GM18907 (cell line): ENCODE results near the gene BACH1.
"Not testable (repeated sequence)": the region's sequence is repeated elsewhere in the genome, so short reads cannot be mapped to it uniquely, and the experiment has no call there.

ENCODE experiments used
- ATAC-seq: cut with Tn5 transposase; IDR thresholded peaks from one replicate; pipeline ENCODE4 v1.9.1; 2021; ENCODE audit warnings: mild to moderate bottlenecking, moderate library complexity; ENCODE audit not compliant: unreplicated experiment

Gene BACH1

DNA sequence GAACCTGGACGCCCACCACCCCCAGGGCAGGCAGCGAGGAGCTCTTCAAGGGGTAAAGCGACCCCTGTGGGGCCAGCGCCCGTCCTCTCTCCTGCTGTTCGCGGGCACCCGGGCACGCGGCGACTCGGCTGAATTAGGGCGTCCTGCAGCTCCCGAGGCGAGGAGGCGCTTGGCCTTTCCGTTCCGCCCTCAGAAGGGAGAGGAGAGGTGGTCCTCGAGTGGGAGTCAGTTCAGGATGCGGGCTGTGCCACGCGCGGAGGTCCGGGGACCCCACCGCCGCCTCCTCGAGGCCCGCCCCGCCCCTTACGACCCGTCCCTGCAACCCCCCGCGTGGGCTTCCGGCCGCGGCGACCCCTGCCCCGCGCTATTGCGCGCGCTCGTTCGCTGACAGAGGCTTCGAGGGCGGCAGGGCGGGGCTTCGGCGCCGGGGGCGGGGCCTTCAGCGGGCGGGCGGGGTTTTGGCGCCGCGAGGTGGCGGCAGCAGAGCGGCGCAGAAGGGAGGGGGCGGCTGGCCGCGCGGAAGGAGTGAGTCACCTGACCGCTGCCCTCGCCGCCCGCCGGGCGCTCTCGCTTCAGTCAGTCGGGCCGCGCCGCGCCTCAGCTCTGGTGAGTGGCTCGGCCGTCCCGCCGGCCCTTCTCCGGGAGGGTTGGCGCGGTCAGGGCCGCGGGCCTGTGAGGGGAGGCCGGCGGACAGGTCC is at the start of gene BACH1:
BACH1 (plus strand) TSS at position 575 of the 698 bp plus-strand sequence. CDS start 22,359 bp downstream, outside the sequence.
- peak; percentile 49 for ATAC-seq

DNA sequence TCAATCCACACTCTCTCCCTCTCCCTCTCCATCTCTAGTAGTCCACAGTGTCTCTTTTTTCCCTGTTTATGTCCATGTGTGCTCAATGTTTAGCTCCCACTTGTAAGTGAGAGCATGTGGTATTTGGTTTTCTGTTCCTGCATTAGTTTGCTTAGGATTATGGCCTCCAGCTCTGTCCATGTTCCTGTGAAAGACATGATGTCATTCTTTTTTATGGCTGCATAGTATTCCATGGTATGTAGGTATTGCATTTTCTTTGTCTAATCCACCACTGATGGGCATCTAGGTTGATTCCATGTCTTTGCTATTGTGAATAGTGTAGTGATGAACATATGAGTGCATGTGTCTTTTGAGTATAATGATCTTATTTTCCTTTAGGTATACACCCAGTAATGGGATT is 49.4 kb upstream of the BACH1 start:
- not testable (repeated sequence) for ATAC-seq

DNA sequence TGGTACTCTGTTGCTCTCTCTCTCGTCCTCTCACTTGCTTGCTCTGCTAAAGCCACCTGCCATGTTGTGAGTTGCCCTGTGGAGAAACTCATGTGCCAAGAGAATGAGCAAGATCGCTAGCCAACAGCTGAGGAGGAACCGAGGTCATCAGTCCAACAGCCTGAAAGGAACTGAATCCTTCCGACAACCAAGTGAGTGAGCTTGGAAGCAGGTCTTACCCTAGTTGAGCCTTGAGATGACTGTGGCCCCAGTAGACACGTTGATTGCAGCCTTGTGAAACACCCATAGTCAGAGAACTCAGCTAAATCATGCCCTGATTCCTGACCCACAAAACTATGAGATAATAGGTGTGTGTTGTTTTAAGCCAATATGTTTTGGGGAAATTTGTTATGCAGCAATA is 48.1 kb upstream of the BACH1 start:
- ATAC-seq: no peak

DNA sequence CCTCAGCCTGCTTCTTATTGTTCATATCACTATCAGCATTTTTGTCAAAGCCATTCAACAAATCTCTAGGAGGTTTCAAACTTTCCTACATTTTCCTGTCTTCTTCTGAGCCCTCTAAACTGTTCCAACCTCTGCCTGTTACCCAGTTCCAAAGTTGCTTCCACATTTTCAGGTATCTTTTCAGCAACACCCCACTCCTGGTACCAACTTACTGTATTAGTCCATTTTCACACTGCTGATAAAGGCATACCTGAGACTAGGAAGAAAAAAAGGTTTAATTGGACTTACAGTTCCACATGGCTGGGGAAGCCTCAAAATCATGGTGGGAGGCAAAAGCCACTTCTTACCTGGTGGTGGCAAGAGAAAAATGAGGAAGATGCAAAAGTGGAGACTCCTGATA is 44.9 kb upstream of the BACH1 start:
- ATAC-seq: not testable (repeated sequence)

DNA sequence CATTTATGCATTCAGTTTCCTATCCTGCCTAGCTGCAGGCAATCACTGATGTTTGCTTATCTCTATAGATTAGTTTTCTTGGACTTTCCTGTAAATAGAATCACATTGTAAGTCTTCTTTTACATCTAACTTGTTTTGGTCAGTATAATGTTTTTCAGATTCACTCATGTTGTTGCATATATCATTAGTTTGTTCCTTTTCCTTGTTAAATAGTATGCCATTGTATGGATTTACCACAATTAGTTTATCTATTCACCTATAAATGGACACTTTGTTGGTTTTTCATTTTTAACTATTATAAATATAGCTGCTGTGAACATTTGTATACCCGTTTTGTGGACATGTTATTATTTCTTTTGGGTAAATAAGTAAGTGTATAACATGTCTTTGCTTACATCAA is 44.2 kb upstream of the BACH1 start:
- ATAC-seq: no peak

DNA sequence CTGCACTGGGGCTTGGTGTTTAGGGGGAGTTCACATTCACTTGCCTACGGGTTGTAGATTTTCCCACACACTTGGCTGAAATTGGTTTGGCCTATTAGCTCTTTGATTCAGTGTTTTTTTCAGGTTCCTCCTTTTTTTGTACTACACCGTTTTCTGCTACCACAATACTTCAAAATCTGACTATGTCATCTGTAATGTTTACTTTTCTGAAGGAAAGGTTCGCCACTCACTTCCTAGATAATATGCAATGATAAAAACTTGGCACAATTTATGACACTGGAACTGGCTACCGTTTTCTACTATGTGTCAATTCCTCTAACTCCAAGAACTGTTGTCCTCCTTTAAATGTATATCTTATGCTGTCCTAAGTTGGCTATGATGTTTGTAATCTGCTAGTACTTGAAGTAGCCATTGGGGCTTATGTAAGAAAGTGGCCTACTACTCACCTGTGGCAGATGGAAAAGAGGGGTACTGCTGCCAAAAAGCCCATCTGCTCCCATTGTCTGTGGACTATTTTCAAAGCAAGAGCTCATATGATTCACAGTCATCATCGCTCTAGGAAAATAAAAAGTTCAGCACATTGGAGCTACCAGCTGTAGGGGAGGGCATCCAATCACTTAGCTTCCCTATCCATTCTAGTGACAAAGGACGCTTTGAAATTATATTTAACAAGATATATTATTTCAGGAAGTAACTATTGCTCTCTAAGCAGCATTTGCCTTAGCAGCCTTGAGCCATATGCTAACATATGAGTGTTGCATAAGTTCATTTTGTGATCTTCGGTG is 42.4 kb upstream of the BACH1 start:
- no peak for ATAC-seq

DNA sequence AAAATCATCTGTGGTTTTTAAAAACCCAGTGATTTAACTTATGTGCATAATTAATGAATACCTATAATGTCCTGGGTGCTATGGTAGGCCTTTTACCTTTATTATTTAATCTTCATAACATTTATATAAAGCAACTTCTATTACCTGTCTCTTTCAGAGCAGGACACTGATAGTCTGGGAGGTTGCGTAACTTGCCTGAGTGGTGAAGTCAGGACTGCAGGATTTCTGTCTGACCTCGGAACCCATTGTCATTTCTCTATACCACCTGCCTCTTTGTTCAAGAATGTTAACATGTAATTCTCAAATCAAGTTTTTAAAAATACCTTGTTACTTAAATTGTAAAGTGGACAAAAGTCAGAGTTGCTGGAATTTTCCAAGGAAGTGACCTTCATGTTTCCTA is 41.0 kb upstream of the BACH1 start:
- no peak for ATAC-seq

DNA sequence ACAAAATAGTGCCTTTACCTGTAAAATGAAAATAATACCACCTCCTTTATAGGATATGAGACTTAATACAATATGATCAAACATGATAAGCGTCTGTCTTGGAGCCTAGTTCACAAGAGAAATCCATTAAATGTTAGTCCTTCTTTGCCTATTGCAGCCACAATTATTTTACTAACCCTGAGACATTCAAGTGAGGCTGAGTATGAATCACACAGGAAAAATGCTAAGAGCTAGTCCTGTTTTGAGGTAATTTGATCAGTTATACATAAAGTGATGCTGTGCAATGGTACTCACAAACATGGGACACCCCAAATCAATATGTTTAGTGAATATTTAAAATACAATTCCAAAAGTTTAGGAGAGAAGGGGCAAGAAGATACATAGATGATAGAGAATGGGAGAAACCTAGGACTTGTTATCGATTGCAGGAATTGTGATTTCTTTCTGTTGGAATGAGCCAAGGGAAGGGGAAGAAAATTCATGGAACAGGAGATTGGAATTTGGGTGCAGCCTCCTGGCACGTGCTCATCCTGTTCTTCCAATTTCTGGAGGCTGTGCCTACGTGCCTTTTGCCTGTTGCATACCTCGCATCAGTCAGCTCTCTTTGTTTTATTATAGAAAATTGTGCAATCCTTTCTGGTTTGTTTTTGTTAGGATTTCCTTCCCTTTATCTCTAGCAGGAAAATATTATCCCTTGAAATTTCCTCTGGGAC is 39.9 kb upstream of the BACH1 start:
- no peak for ATAC-seq

DNA sequence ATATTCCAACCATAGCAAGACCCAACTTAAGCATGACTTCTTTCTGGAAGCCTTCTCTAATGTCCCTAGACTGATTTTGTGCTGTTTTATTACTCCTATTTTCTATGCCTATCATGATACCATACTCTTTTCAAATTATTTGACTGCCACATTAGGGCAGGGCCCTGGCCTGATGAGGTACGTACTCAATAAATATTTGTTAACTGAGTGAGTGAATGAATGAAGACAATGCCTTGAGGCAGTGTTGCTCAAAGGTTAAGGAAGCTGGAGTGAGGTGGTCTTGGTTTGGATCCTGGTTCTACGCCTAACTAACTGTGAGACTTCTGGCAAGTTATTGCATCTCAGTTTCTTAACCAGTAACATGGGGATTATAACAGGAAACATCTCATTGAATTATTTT is 38.3 kb upstream of the BACH1 start:
- ATAC-seq: no peak

DNA sequence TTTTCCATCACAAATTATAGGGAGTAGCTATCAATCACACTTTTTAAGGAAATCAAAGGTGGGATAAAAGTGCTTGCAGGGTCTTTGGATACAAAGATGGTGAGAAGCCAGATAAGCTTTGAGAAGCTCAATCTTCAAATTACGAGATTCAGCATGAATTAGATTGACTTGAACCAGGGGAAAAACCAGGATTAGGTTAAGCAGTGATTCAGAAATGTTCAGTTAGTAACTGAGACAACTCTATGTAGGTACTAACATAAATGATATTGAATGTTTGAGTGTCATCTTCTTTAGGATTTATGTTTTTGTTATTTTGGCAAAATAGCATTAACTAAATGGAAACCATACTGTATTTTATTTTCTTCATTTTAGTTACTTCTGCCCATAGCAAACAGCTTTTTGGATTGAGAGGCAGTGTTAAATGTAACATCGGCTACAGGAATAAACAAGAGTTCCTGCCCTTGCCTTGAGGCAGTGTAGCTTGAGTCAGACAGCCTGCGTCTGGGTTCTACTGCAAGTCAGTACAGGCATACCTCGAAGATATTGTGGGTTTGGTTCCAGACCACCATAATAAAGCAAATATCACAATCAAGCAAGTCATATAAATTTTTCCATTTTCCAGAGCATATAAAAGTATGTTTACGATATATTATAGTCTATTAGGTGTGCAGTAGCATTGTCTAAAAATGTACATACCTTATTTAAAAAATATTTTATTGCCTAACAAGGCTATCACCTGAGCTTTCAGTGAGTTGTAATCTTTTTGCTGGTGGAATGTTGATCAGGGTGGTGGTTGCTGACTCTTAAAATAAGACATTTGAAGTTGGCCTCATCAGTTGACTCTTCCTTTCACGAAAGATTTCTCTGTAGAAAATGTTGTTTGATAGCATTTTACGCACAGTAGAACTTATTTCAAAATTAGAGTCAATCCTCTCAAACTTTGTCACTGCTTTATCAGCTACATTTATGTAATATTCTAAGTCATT is 36.9 kb upstream of the BACH1 start:
- ATAC-seq: no peak

DNA sequence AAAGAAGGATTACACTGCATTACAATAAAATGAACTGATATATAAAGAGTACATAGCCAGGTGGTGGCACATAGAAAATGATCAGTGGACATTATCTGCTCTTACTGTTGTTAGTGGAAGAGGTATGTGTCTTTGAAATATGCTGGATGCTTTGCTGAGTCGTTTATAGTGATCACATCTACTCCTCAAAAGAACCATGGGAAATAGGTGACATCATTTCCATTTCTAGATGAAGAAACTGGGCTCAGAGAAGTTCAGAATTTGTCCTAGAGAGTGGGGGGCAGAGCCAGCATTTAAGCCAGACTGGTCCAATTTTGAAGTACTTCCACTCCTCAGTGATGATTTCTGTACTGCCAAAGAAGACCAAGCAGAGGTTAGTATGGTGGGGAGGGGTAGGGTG is 34.0 kb upstream of the BACH1 start:
- ATAC-seq: no peak

DNA sequence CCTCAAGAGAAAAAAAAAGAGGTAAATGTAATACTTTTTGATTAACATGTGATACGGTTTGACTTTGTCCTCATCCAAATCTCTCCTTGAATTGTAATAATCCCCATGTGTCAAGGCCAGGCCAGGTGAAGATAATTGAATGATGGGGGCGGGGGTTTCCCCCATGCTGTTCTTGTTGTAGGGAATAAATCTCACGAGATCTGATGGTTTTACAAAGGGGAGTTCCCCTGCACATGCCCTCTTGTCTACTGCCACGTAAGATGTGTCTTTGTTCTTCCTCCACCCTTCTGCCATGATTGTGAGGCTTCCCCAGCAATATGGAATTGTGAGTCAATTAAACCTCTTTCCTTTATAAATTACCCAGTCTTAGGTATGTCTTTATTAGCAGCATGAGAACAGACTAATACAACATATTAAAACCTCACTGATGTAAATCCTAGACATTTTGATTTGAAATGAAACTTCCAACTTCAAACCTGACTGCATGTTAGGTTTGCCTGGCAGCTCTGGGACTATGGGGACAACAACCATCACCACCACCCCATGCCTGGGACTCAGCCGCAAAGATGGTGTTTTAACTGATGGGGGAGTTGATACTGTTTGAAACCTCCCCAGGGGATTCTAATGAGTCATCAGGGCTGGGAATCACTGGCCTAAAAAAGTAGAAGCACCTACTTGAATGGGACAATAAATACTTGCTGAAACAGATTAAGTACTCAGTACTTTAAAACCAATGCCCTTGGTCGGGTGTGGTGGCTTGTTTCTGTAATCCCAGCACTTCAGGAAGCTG is 32.8 kb upstream of the BACH1 start:
- no peak for ATAC-seq

DNA sequence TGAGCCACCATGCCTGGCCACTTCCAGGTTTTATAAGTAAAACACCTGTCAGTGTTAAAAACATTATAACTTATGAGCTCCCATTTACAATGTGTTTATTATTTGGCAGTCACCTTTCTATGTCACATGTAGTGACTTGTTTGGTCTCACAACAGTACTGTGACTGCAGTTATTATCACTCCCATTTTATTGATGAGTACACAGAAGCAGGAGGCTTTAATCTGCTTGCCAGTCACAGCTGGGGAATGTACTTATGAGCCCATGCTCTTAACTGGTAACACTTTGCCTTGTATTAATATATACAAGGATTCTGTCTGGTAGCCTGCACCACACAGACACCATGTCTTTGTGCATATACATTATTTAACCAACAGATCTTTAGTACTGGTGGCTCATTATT is 31.1 kb upstream of the BACH1 start:
- ATAC-seq: no peak

DNA sequence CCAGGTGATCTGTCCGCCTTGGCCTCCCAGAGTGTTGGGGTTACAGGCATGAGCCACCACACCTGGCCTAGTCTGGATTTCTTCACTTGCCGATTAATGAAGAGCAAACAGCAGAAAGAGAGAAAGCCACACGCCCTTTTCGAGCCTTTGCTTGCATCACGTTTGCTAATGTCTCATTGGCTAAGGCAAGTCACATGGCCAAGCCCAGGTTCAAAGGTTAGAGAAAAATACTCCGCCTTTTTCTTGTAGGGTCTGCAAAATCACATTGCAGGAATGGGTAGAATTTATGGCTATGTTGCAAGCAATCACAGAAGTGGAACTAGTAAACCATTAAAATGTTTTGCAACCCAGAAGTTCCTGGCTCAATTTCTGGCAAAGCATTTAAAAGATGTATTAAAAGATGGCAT is 26.8 kb upstream of the BACH1 start:
- ATAC-seq: no peak

DNA sequence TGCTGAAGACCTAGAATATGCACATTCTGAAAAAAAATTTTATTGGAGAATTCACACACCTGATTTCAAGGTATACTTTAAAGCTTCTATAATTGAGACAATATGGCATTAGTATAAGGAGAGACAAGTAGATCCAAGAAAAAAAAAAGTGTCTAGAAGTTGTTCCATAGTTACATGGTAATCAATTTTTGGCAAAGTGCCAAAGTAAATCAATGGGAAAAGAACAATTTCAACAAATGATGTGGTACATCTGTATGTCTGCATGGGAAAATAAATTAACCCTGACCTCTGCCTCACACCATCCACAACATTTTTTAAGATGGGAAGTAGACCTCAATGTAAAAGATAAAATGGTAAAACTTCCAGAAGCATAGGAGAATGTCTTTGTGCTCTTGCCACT is 21.3 kb upstream of the BACH1 start:
- no peak for ATAC-seq

DNA sequence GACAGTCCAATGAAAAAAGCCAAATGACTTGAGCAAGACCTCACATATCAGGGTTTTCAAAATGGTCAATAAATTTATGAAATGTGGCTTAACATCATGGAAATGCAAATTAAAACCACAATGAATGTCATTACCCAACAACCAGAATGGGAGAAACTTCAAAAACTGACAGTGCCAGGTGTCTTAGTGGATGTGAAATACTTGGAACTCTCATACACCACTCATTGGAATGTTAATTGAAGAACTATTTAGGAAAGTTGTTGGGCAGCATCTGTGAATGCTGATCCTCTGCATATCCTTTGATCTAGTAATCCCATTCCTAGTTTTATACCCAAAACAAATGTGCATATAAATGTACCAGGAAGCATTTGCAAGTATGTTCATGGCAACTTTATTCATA is 19.2 kb upstream of the BACH1 start:
- no peak for ATAC-seq

DNA sequence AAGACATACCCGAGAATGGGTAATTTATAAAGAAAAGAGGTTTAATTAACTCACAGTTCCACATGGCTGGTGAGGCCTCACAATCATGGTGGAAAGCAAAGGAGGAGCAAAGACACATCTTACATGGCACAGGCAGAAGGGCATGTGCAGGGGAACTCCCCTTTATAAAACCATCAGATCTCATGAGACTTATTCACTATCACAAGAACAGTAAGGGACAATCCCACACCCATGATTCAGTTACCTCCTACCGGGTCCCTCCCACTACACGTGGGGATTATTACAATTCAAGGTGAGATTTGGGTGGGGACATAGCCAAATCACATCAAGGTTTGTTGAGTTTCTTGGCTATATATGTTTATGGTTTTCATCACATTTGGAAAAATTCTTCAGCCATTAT is 16.9 kb upstream of the BACH1 start:
- ATAC-seq: not testable (repeated sequence)

DNA sequence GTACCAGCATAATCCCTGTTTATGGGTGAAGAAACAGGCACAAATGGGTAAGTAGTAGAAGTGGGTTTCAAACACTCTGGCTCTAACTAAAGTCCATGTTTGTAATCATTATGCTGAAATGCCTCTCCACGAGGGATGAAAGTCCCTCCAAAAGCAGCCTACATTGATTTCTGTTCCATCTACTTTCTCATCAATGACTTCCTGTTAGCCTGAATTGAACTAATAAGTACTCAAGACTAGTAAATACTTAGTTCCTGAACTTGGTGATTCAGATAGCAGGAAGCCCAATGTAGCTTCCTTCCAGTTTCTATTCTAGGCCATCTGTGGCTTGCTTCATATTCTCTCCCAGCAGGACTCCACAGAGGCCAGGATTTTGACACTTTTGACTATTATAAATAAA is 11.3 kb upstream of the BACH1 start:
- ATAC-seq: peak; percentile 56

DNA sequence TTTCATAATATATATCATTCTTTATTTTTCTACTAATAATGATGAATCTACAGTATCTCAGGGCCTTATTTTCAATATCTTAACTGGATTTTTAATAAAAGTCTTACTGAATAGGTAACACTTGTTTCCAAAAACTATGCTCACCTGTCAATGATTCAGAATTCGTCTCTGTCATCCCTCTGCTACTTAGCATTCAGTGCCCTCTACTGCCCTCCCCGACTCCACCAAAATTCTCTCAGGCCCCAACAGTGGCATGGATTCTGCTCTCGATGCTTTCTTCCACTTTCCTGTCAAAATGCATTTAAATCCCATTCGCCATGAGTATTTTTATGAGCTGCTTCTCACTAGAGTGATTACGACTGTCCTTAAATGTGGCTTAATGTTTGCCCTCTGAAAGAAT is 10.5 kb upstream of the BACH1 start:
- no peak for ATAC-seq

DNA sequence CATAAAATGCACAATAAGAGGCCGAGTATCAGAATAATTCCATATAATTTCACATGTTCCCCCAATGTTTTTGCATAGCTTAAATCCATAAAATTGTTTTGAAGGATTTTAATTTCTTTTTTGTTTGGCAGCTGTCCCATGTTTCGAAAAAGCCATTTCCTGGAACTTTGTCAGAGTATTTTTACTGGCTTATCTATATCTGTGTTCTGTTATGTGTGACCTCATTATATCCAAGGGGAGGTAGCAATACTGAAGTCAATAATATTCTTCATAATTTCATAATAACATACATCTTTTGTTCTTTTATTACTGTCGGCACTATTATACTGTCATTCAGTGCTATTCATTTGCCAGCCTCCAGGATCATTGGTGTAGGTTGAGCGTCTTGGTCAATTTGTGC is 9.4 kb upstream of the BACH1 start:
- no peak for ATAC-seq
